CD14-positive monocyte (primary cell): ENCODE data around the gene RAC3. TPM values are rescaled to one million over a fixed set of nuclear protein-coding genes. Genes with fewer than 3 reads are reported as not detected.

Experiments used
- DNase-seq, 3 donors: peaks; one replicate each; pipeline ENCODE4 v3.0.0-alpha.2; 2011 to 2022
- H2AFZ ChIP-seq: 2 replicates; pipeline ENCODE4 v1.6.0; 2012; ENCODE audit warnings: mild to moderate bottlenecking, low read depth, low read length, inconsistent platforms; ENCODE audit not compliant: insufficient read depth, poor library complexity, severe bottlenecking
- H3K27ac ChIP-seq, 2 donors: 1 replicate in 1 of 2; 2 replicates in 1 of 2; pipeline ENCODE4 v1.5.1; 2012 to 2013; ENCODE audit warnings: low read length in 2 of 2, control low read depth in 1 of 2, inconsistent platforms in 1 of 2, low read depth in 1 of 2, mild to moderate bottlenecking in 1 of 2
- H3K27me3 ChIP-seq, 2 donors: one replicate each; pipeline versions ENCODE4 v1.6.0 to v1.6.1; 2011 to 2013; ENCODE audit warnings: low read length in 2 of 2; ENCODE audit not compliant: control insufficient read depth in 2 of 2, insufficient read depth in 2 of 2
- H3K36me3 ChIP-seq, 2 donors: replicated peaks in 1 of 2; 1 replicate in 1 of 2; 2 replicates in 1 of 2; pipeline versions ENCODE4 v1.5.1 to v1.6.1; 2012 to 2013; ENCODE audit warnings: low read length in 2 of 2, control low read depth in 1 of 2, inconsistent platforms in 1 of 2, mild to moderate bottlenecking in 1 of 2; ENCODE audit not compliant: insufficient read depth in 2 of 2, control insufficient read depth in 1 of 2
- H3K4me1 ChIP-seq, 2 donors: 1 replicate in 1 of 2; 2 replicates in 1 of 2; pipeline versions ENCODE4 v1.5.1 to v1.6.1; 2012 to 2013; ENCODE audit warnings: low read length in 2 of 2, control low read depth in 1 of 2, inconsistent platforms in 1 of 2, mild to moderate bottlenecking in 1 of 2, moderate library complexity in 1 of 2; ENCODE audit not compliant: insufficient read depth in 2 of 2, control insufficient read depth in 1 of 2
- H3K4me2 ChIP-seq: replicated peaks from 2 replicates; pipeline ENCODE3; 2012; ENCODE audit warnings: low read length, moderate library complexity, mild to moderate bottlenecking; ENCODE audit not compliant: poor library complexity, severe bottlenecking; ENCODE audit errors: extremely low read depth
- H3K4me3 ChIP-seq, 3 experiments: fragments of 200-600 bp in 1 of 3; sonication (generic) in 1 of 3; replicated peaks in 1 of 3; 1 replicate in 2 of 3; 2 replicates in 1 of 3; pipeline ENCODE4 v1.5.1; 2011 to 2013; ENCODE audit warnings: low read length in 3 of 3, mild to moderate bottlenecking in 3 of 3, control low read depth in 2 of 3, low read depth in 2 of 3, inconsistent platforms in 1 of 3, moderate library complexity in 1 of 3
- H3K79me2 ChIP-seq: 2 replicates; pipeline ENCODE4 v1.6.0; 2012; ENCODE audit warnings: mild to moderate bottlenecking, control low read depth, inconsistent platforms, low read length, moderate library complexity; ENCODE audit not compliant: insufficient read depth
- H3K9ac ChIP-seq: 2 replicates; pipeline ENCODE4 v1.6.0; 2017; ENCODE audit warnings: low read length, mild to moderate bottlenecking; ENCODE audit not compliant: insufficient read depth, poor library complexity, severe bottlenecking
- H3K9me3 ChIP-seq, 2 donors: replicated peaks in 1 of 2; 1 replicate in 1 of 2; 2 replicates in 1 of 2; pipeline versions ENCODE4 v1.5.1 to v1.6.1; 2012 to 2013; ENCODE audit warnings: low read length in 2 of 2, control low read depth in 1 of 2; ENCODE audit not compliant: control insufficient read depth in 1 of 2, insufficient read depth in 1 of 2
- H4K20me1 ChIP-seq: 2 replicates; pipeline ENCODE4 v1.6.0; 2012; ENCODE audit warnings: mild to moderate bottlenecking, low read length, control low read depth, moderate library complexity; ENCODE audit not compliant: insufficient read depth
- H3K27ac Mint-ChIP-seq, 7 donors: one replicate each; pipeline ENCODE4 v1.8.0; 2020; ENCODE audit warnings: mild to moderate bottlenecking in 7 of 7, mixed read lengths in 7 of 7, moderate library complexity in 6 of 7, inconsistent platforms in 2 of 7
- H3K27me3 Mint-ChIP-seq, 3 donors: one replicate each; pipeline ENCODE4 v1.8.0; 2021 to 2022; ENCODE audit warnings: low read depth in 3 of 3, mild to moderate bottlenecking in 3 of 3, mixed read lengths in 3 of 3, moderate library complexity in 3 of 3, inconsistent platforms in 1 of 3
- H3K36me3 Mint-ChIP-seq, 2 donors: one replicate each; pipeline ENCODE4 v1.8.0; 2020; ENCODE audit warnings: mixed read lengths in 2 of 2, inconsistent platforms in 1 of 2, mild to moderate bottlenecking in 1 of 2
- H3K4me1 Mint-ChIP-seq: one replicate; pipeline ENCODE4 v1.8.0; 2020; ENCODE audit warnings: mild to moderate bottlenecking, mixed read lengths
- H3K4me3 Mint-ChIP-seq, 2 donors: one replicate each; pipeline ENCODE4 v1.8.0; 2020; ENCODE audit warnings: mild to moderate bottlenecking in 2 of 2, mixed read lengths in 2 of 2, moderate library complexity in 1 of 2
- H3K9me3 Mint-ChIP-seq, 7 donors: one replicate each; pipeline ENCODE4 v1.8.0; 2020 to 2022; ENCODE audit warnings: mixed read lengths in 7 of 7, mild to moderate bottlenecking in 6 of 7, moderate library complexity in 6 of 7, inconsistent platforms in 2 of 7
- WGBS: methylation state at CpG from one replicate; pipeline ENCODE4 v1.1.5; 2013; ENCODE audit warnings: missing lambda C conversion rate; ENCODE audit not compliant: insufficient coverage; 5-methylcytosine and 5-hydroxymethylcytosine counted together
- intact Hi-C, 2 donors: fragments of 100-400 bp; cut with micrococcal nuclease; formaldehyde crosslinking; loops; one replicate each; pipeline versions ENCODE4 v1.15.0 to v1.15.1; 2023
- polyA plus RNA-seq, 3 donors: library from polyadenylated mRNA; depleted of rRNA in 1 of 3; unstranded in 2 of 3; stranded (reverse) in 1 of 3; fragments of 300-500 nt in 2 of 3; fragments of >200 nt in 1 of 3; fragmentation: Illumina TruSeq in 2 of 3; gene quantifications; 1 replicate in 2 of 3; 2 replicates in 1 of 3; pipeline ENCODE4 v1.2.3, GENCODE V29; 2012 to 2021
- TF ChIP-seq, protein P1 (sequence below): fragments of 200-600 bp; IDR thresholded peaks from one replicate; pipeline ENCODE4 v1.8.0; 2022; ENCODE audit warnings: antibody characterized with exemption, mild to moderate bottlenecking

The RAC3 gene
- polyA plus RNA-seq, 3 donors, result 1.8 TPM; not detected in 2

DNA sequence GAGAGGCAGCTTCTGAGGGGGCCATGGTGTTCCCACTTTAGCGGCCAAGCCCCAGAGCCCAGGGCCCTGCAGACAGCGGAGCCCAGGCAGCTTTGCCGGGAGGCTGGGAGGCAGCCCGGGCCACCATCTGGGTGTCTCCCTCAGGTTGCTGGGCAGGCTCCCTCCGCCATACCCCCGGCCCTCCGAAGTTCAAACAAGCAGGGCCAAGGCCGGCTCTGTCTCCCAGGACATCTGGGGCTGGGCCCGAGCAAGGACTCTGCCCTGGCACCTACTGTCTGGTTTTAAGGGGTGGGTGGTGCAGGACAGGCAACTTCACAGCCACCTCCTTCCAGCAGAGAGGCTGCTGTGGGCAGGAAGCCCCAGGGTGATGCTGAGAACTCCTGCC lies 31.5 kb downstream of the RAC3 start:
- no peaks in the 10 kb centered on the region for H3K27me3 Mint-ChIP-seq
- TF ChIP-seq, protein P1, sequence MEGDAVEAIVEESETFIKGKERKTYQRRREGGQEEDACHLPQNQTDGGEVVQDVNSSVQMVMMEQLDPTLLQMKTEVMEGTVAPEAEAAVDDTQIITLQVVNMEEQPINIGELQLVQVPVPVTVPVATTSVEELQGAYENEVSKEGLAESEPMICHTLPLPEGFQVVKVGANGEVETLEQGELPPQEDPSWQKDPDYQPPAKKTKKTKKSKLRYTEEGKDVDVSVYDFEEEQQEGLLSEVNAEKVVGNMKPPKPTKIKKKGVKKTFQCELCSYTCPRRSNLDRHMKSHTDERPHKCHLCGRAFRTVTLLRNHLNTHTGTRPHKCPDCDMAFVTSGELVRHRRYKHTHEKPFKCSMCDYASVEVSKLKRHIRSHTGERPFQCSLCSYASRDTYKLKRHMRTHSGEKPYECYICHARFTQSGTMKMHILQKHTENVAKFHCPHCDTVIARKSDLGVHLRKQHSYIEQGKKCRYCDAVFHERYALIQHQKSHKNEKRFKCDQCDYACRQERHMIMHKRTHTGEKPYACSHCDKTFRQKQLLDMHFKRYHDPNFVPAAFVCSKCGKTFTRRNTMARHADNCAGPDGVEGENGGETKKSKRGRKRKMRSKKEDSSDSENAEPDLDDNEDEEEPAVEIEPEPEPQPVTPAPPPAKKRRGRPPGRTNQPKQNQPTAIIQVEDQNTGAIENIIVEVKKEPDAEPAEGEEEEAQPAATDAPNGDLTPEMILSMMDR, result no peak
- H3K9me3 Mint-ChIP-seq, result peaks cover 0 to 2% (median 0%) of the 10 kb centered on the region in 7 donors
- H3K27ac Mint-ChIP-seq, result no peak overlapping the region
- H3K9me3 ChIP-seq, result no peaks in the 10 kb centered on the region
- no peak overlapping the region for H3K27ac ChIP-seq
- H3K27me3 ChIP-seq, result no peaks in the 10 kb centered on the region
- intact Hi-C loops, result no loop called here
- DNase-seq, result no peak
- H3K4me1 Mint-ChIP-seq, result peaks cover 22% of the 10 kb centered on the region
- no peak overlapping the region for H3K4me3 ChIP-seq
- H2AFZ ChIP-seq, result no peak overlapping the region
- peaks cover 20 to 29% of the 10 kb centered on the region in 2 donors for H3K4me1 ChIP-seq
- H3K36me3 ChIP-seq, result peaks cover 57% of the 10 kb centered on the region in 2 donors
- no peak overlapping the region for H3K4me2 ChIP-seq
- H4K20me1 ChIP-seq, result peaks cover 12% of the 10 kb centered on the region
- peaks cover 18% of the 10 kb centered on the region for H3K79me2 ChIP-seq
- peaks cover 19 to 38% of the 10 kb centered on the region in 2 donors for H3K36me3 Mint-ChIP-seq
- no peak overlapping the region for H3K9ac ChIP-seq
- no peak overlapping the region for H3K4me3 Mint-ChIP-seq
- 98% methylated on average over 9 of the region's 9 CpGs for WGBS

DNA sequence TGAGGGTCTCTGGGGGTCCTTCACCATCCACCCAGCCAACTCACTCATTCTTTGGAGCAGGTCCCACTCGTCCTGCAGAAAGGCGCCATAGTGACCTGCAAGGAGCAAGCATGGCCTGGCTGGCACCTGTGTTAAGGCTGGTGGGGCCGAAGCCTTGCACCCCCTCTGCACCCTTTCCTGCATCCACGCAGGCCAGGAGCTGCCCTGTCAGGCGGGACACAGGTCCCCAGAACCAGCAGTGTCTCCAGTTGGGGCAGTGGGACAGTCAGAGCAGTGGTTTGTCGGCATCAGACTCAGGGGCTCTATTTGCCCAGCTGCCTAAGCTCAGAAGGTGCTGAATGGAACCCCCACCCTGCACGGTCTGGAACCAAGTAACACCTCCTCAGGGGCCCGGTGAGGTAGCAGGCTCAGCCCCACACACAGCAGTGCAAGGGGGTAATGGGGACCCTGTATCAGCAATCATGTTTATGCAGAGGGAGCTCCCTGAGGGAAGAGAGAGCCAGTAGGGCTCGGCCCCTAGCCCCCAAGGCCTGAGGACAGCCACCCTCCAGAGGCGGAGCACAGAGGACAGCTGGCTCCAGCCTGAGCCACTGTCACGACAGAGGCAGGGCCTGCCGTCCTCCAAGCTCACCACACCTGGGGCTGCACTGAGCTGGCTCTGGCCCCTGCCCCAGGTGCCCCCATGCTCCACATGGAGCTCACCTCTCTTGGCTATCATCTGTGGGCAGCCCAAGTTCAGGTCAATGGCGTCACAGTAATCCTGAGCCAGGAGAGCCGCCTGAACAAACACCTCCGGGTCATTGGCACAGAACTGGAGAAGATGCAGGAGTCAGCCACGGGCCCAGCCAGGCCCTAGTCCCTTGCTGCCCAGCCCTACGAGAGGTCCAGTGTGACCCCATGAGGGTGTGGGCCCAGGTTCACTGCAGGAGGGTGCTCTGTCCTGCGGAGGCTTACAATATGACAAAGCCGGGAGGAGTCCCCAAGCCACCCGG lies 32.2 kb downstream of the RAC3 start:
- H3K4me1 Mint-ChIP-seq, result peaks cover 22% of the 10 kb centered on the region
- 95% methylated on average over 18 of the region's 20 CpGs for WGBS
- peaks cover 20 to 29% of the 10 kb centered on the region in 2 donors for H3K4me1 ChIP-seq
- H3K27ac Mint-ChIP-seq, result no peak overlapping the region
- peaks cover 0 to 2% (median 0%) of the 10 kb centered on the region in 7 donors for H3K9me3 Mint-ChIP-seq
- H3K27me3 Mint-ChIP-seq, result no peaks in the 10 kb centered on the region
- no peaks in the 10 kb centered on the region for H3K9me3 ChIP-seq
- H4K20me1 ChIP-seq, result peaks cover 12% of the 10 kb centered on the region
- no peak overlapping the region for H3K4me3 ChIP-seq
- no peak overlapping the region for H2AFZ ChIP-seq
- no peaks in the 10 kb centered on the region for H3K27me3 ChIP-seq
- H3K79me2 ChIP-seq, result peaks cover 18% of the 10 kb centered on the region
- no peak overlapping the region for H3K27ac ChIP-seq
- no peak for DNase-seq
- peaks cover 50% of the 10 kb centered on the region in 2 donors for H3K36me3 ChIP-seq
- H3K4me3 Mint-ChIP-seq, result no peak overlapping the region
- H3K4me2 ChIP-seq, result no peak overlapping the region
- TF ChIP-seq, protein P1, result no peak
- intact Hi-C loops, result no loop called here
- peaks cover 15 to 30% of the 10 kb centered on the region in 2 donors for H3K36me3 Mint-ChIP-seq
- H3K9ac ChIP-seq, result no peak overlapping the region
